IMR-90 (cell line): ENCODE results near the gene RNF111. TPM values are rescaled to one million over a fixed set of nuclear protein-coding genes. Genes with fewer than 3 reads are reported as not detected.

ENCODE experiments used
- ATAC-seq: fragments of 200-7000 bp; cut with Tn5 transposase; 2 replicates; pipeline ENCODE4 v1.9.1; 2020; ENCODE audit warnings: low read depth, mild to moderate bottlenecking, moderate library complexity
- BruUV-seq: library from RNA; stranded (reverse); fragments of 400-500 nt; replicated peaks from 2 replicates; lab custom pipeline; 2021; lab: Mats Ljungman, UMichigan
- CTCF ChIA-PET: fragments of 300-600 bp; formaldehyde crosslinking; extraction: SDS; loops from one replicate; lab custom pipeline; 2021; ENCODE audit warnings: antibody characterized with exemption; lab: Yijun Ruan, JAX
- POLR2A ChIA-PET: fragments of 300-600 bp; sonication (Branson Sonifier 250); formaldehyde crosslinking; loops from one replicate; lab custom pipeline; 2022; ENCODE audit warnings: antibody characterized with exemption; ENCODE audit not compliant: unreplicated experiment; lab: Charles Lee
- DNase-seq: peaks from one replicate; pipeline ENCODE4 v3.0.0; 2013
- H2AFZ ChIP-seq: replicated peaks from 2 replicates; pipeline ENCODE3; 2013; ENCODE audit warnings: low read length, mild to moderate bottlenecking; ENCODE audit not compliant: poor library complexity
- H2AK5ac ChIP-seq: 2 replicates; pipeline ENCODE4 v1.6.1; 2013; ENCODE audit warnings: low read depth, low read length, inconsistent platforms
- H2AK9ac ChIP-seq: replicated peaks from 2 replicates; pipeline ENCODE3; 2013; ENCODE audit warnings: mild to moderate bottlenecking, low read depth, low read length, moderate library complexity; ENCODE audit not compliant: poor library complexity
- H2BK120ac ChIP-seq: 2 replicates; pipeline ENCODE4 v1.6.1; 2013; ENCODE audit warnings: low read depth, low read length, inconsistent platforms
- H2BK15ac ChIP-seq: 3 replicates; pipeline ENCODE4 v1.6.1; 2013; ENCODE audit warnings: low read depth, low read length, inconsistent platforms
- H2BK20ac ChIP-seq: 2 replicates; pipeline ENCODE4 v1.6.1; 2013; ENCODE audit warnings: low read depth, mild to moderate bottlenecking, inconsistent platforms, low read length, moderate library complexity
- H2BK5ac ChIP-seq: 2 replicates; pipeline ENCODE4 v1.6.1; 2013; ENCODE audit warnings: mild to moderate bottlenecking, low read depth, low read length, inconsistent platforms; ENCODE audit not compliant: poor library complexity, severe bottlenecking
- H3K14ac ChIP-seq: replicated peaks from 2 replicates; pipeline ENCODE4 v1.6.1; 2013; ENCODE audit warnings: low read depth, low read length, inconsistent platforms
- H3K18ac ChIP-seq: 2 replicates; pipeline ENCODE4 v1.6.1; 2013; ENCODE audit warnings: low read depth, low read length, control low read depth
- H3K23ac ChIP-seq: 2 replicates; pipeline ENCODE4 v1.6.1; 2013; ENCODE audit warnings: low read depth, low read length, inconsistent platforms
- H3K27ac ChIP-seq: 2 replicates; pipeline ENCODE4 v1.5.1; 2013; ENCODE audit warnings: mild to moderate bottlenecking, control low read depth, low read length; ENCODE audit not compliant: insufficient read depth
- H3K27me3 ChIP-seq: 2 replicates; pipeline ENCODE4 v1.6.1; 2013; ENCODE audit warnings: low read length; ENCODE audit not compliant: control insufficient read depth, insufficient read depth
- H3K36me3 ChIP-seq: 2 replicates; pipeline ENCODE4 v1.6.1; 2013; ENCODE audit warnings: low read length, mixed read lengths; ENCODE audit not compliant: control insufficient read depth, insufficient read depth
- H3K4ac ChIP-seq: 2 replicates; pipeline ENCODE4 v1.6.1; 2013; ENCODE audit warnings: low read depth, low read length, inconsistent platforms
- H3K4me1 ChIP-seq: 2 replicates; pipeline ENCODE4 v1.6.1; 2013; ENCODE audit warnings: low read length, mixed read lengths; ENCODE audit not compliant: control insufficient read depth, insufficient read depth
- H3K4me2 ChIP-seq: 2 replicates; pipeline ENCODE4 v1.6.1; 2013; ENCODE audit warnings: low read depth, mild to moderate bottlenecking, control low read depth, low read length, moderate library complexity
- H3K4me3 ChIP-seq: 2 replicates; pipeline ENCODE4 v1.5.1; 2013; ENCODE audit warnings: low read depth, mild to moderate bottlenecking, control low read depth, low read length, moderate library complexity; ENCODE audit not compliant: insufficient read depth
- H3K56ac ChIP-seq: 2 replicates; pipeline ENCODE4 v1.6.1; 2013; ENCODE audit warnings: low read length, inconsistent platforms; ENCODE audit not compliant: insufficient read depth; ENCODE audit errors: extremely low read depth
- H3K79me1 ChIP-seq, 2 experiments: 2 replicates each; pipeline ENCODE4 v1.6.1; 2013; ENCODE audit warnings: low read length in 2 of 2, inconsistent platforms in 1 of 2, low read depth in 1 of 2
- H3K9ac ChIP-seq: 2 replicates; pipeline ENCODE4 v1.6.1; 2013; ENCODE audit warnings: low read depth, low read length, control low read depth
- H3K9me1 ChIP-seq: 2 replicates; pipeline ENCODE4 v1.6.1; 2013; ENCODE audit warnings: low read length, inconsistent platforms; ENCODE audit not compliant: insufficient read depth
- H3K9me3 ChIP-seq: 2 replicates; pipeline ENCODE4 v1.6.1; 2013; ENCODE audit warnings: low read length; ENCODE audit not compliant: control insufficient read depth, insufficient read depth
- H4K20me1 ChIP-seq: 2 replicates; pipeline ENCODE4 v1.6.1; 2013; ENCODE audit warnings: low read length, inconsistent platforms; ENCODE audit not compliant: insufficient read depth
- H4K5ac ChIP-seq: 2 replicates; pipeline ENCODE4 v1.6.1; 2013; ENCODE audit warnings: mild to moderate bottlenecking, low read depth, low read length, control low read depth
- H4K8ac ChIP-seq, 2 experiments: 2 replicates each; pipeline ENCODE4 v1.6.1; 2013; ENCODE audit warnings: low read depth in 2 of 2, low read length in 2 of 2, control low read depth in 1 of 2, inconsistent platforms in 1 of 2
- H4K91ac ChIP-seq: 2 replicates; pipeline ENCODE4 v1.6.1; 2013; ENCODE audit warnings: low read depth, low read length, inconsistent platforms; ENCODE audit not compliant: insufficient read depth
- MAZ ChIP-seq: IDR thresholded peaks from 2 replicates; pipeline ENCODE4 v1.6.1; 2012; ENCODE audit warnings: low read depth, mild to moderate bottlenecking, low read length, improper control_type of control experiment, moderate library complexity, borderline replicate concordance
- WGBS, 2 experiments: methylation state at CpG; one replicate each; pipeline versions ENCODE4 v1.1.5 to v1.1.7; 2013; ENCODE audit warnings: missing lambda C conversion rate in 2 of 2; ENCODE audit not compliant: insufficient read length in 1 of 2; ENCODE audit errors: extremely low coverage in 2 of 2; 5-methylcytosine and 5-hydroxymethylcytosine counted together
- dilution Hi-C: fragments of 300-500 bp; cut with HindIII; formaldehyde crosslinking; loops from one replicate; pipeline ENCODE4 v1.14.3; 2018; ENCODE audit warnings: low sequenced_read_pairs; ENCODE audit not compliant: unreplicated experiment
- in situ Hi-C: fragments of 300-500 bp; cut with MboI; formaldehyde crosslinking; loops from 3 replicates; pipeline ENCODE4 v1.14.3; 2019; ENCODE audit warnings: low sequenced_read_pairs, inconsistent platforms, mixed read lengths
- intact Hi-C: fragments of 100-400 bp; cut with micrococcal nuclease; formaldehyde crosslinking; loops from 2 replicates; pipeline ENCODE4 v1.10.0; 2022
- polyA plus RNA-seq, 3 experiments: library from polyadenylated mRNA; depleted of rRNA; stranded (reverse); fragments of >200 nt; gene quantifications; 2 replicates each; pipeline ENCODE4 v1.2.3, GENCODE V29; 2012; ENCODE audit warnings: low replicate concordance in 1 of 3
- total RNA-seq: library from RNA; depleted of rRNA; stranded (reverse); fragments of >200 nt; gene quantifications from 2 replicates; pipeline ENCODE4 v1.2.3, GENCODE V29; 2012

RNF111 gene
- total and polyA plus RNA-seq, 2 of the 4 experiments (the other 2 are of a cell fraction): 13.5 to 20.1 TPM

- Histone ChIP-seq H2AK9ac (no peak overlapping the region), H3K4me1 (no peaks in the 10 kb centered on the region), H3K27ac (no peak overlapping the region), H3K23ac (no peak overlapping the region), H4K8ac (no peak overlapping the region), H3K9me1 (peaks cover 2% of the 10 kb centered on the region), H2AFZ (no peak overlapping the region), H2BK20ac (no peak overlapping the region), H3K79me1 (peaks cover 36 to 38% of the 10 kb centered on the region in 2 experiments), H3K18ac (no peak overlapping the region), H3K4ac (no peak overlapping the region), H3K9me3 (no peaks in the 10 kb centered on the region), H2AK5ac (no peak overlapping the region), H3K4me3 (no peak overlapping the region), H3K9ac (no peak overlapping the region), H3K14ac (no peak overlapping the region), H4K91ac (no peak overlapping the region), H2BK15ac (no peak overlapping the region), H3K27me3 (no peaks in the 10 kb centered on the region), H3K56ac (no peak overlapping the region), H4K20me1 (peaks cover 20% of the 10 kb centered on the region), H3K4me2 (no peak overlapping the region), H3K36me3 (peaks cover 15% of the 10 kb centered on the region), H4K5ac (no peak overlapping the region), H2BK5ac (no peak overlapping the region), H2BK120ac (no peak overlapping the region)
- no peak for ATAC-seq
- ChIA-PET POLR2A (no interaction called here), CTCF (interaction anchor here (0.7 kb wide), 1 partner anchor 76 kb away, joined by 5 read pairs; no protein-coding TSS in a partner anchor)
- no TSS peak for BruUV-seq
- no peak for TF ChIP-seq MAZ
- intact Hi-C loops: no loop called here
- WGBS, 2 experiments: no CpG with 5 or more reads among the region's 4 CpGs
- in situ Hi-C loops: no loop called here
- dilution Hi-C loops: no loop called here
- DNase-seq: no peak
Observed at GRCh38 chr15:59028387-59028955, 41.0 kb downstream of the RNF111 start.
